Measurements from ENCODE around the gene PC. TPM values are rescaled to one million over a fixed set of nuclear protein-coding genes. Genes with fewer than 3 reads are reported as not detected.

PC gene
- total RNA-seq, 1 donor from 2014 or later: 24.4 TPM

- DNase-seq: peak; percentile 88
These were observed 74.9 kb downstream of the PC start for GRCh38 chr11:66883016-66883965.

GRCh38 chr11:66882561-66883015 is 75.6 kb downstream of the PC start:
- peak; percentile 72 for DNase-seq

GRCh38 chr11:66881927-66882452 is 76.2 kb downstream of the PC start:
- no peak for DNase-seq

GRCh38 chr11:66881451-66881835 is 76.7 kb downstream of the PC start:
- DNase-seq: no peak

GRCh38 chr11:66880496-66881450 is 77.4 kb downstream of the PC start:
- DNase-seq: peak; percentile 66

- DNase-seq: no peak
These were observed 78.2 kb downstream of the PC start for GRCh38 chr11:66879999-66880398.

- no peak for DNase-seq
These were observed 78.6 kb downstream of the PC start for GRCh38 chr11:66879583-66879982.

- no peak for DNase-seq
These were observed 79.2 kb downstream of the PC start for GRCh38 chr11:66879000-66879399.

- DNase-seq: peak; percentile 67
These were observed 79.7 kb downstream of the PC start for GRCh38 chr11:66878474-66878873.

GRCh38 chr11:66877588-66878385 is 80.4 kb downstream of the PC start:
- no peak for DNase-seq

GRCh38 chr11:66875378-66875777 is 82.8 kb downstream of the PC start:
- no peak for DNase-seq

- no peak for DNase-seq
These were observed 84.0 kb downstream of the PC start for GRCh38 chr11:66874232-66874631.

- DNase-seq: no peak
These were observed 86.7 kb downstream of the PC start for GRCh38 chr11:66871521-66871901.

- no peak for DNase-seq
These were observed 87.3 kb downstream of the PC start for GRCh38 chr11:66870616-66871520.

GRCh38 chr11:66870131-66870530 is 88.1 kb downstream of the PC start:
- no peak for DNase-seq

GRCh38 chr11:66869567-66869870 is 88.7 kb downstream of the PC start:
- no peak for DNase-seq

- no peak for DNase-seq
These were observed 89.2 kb downstream of the PC start for GRCh38 chr11:66868726-66869566.

- no peak for DNase-seq
These were observed 90.0 kb downstream of the PC start for GRCh38 chr11:66868082-66868725.

GRCh38 chr11:66867425-66868040 is 90.7 kb downstream of the PC start:
- no peak for DNase-seq

All from tongue (tissue), 2 donors.